Stomach smooth muscle (tissue), 2 donors: ENCODE measurements around the gene SPATA32.
A peak's percentile ranks its signal among the peaks of the same experiment; 100 is the strongest.
"Not testable (repeated sequence)": the region's sequence is repeated elsewhere in the genome, so short reads cannot be mapped to it uniquely, and the experiment has no call there.

ENCODE experiments used
- H3K27ac ChIP-seq: one replicate; pipeline ENCODE4 v1.7.0; 2013; ENCODE audit warnings: mild to moderate bottlenecking, low read length, inconsistent platforms
- H3K27me3 ChIP-seq, 2 donors: one replicate each; pipeline ENCODE4 v1.7.0; 2013; ENCODE audit warnings: low read length in 2 of 2; ENCODE audit not compliant: insufficient read depth in 2 of 2, control insufficient read depth in 1 of 2
- H3K36me3 ChIP-seq, 2 donors: one replicate each; pipeline ENCODE4 v1.7.0; 2013; ENCODE audit warnings: low read length in 2 of 2; ENCODE audit not compliant: control insufficient read depth in 2 of 2, insufficient read depth in 2 of 2
- H3K4me1 ChIP-seq: one replicate; pipeline ENCODE4 v1.7.0; 2013; ENCODE audit warnings: low read length; ENCODE audit not compliant: control insufficient read depth, insufficient read depth
- H3K4me3 ChIP-seq, 2 donors: one replicate each; pipeline ENCODE4 v1.7.0; 2013; ENCODE audit warnings: low read length in 2 of 2
- H3K9ac ChIP-seq, 2 donors: one replicate each; pipeline ENCODE4 v1.7.0; 2013; ENCODE audit warnings: low read length in 2 of 2, mild to moderate bottlenecking in 1 of 2
- H3K9me3 ChIP-seq, 2 donors: one replicate each; pipeline ENCODE4 v1.7.0; 2013; ENCODE audit warnings: low read length in 2 of 2; ENCODE audit not compliant: control insufficient read depth in 2 of 2
- donor health status: healthy.
- donor health status: Pancreatic carcinoma.

The SPATA32 gene

DNA sequence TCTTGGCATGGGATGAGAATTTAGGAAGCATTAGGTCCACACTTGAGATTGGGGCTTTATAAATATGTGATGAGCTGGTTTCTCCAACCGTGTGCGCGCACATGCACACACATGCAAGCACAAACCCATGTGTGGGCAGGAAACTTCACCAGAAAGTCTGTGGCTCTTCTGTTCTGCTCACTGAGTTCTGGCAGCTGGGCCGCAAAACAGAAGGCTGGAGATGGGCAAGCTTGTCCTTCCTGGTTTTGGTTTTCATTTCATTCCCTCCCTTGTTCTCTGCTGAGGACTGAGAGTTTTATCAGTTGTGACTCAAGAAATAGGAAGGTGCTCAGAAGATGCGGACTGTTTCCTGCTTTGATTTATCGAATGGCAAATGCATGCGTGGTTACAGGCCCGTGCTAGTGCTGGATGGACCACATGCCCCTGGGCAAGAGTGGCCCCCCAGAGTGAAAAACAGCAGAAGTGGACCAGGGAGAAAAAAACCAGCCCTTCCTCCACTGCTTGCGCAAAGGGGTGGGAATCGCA lies 40.8 kb upstream of the SPATA32 start:
- peaks cover 62% of the 10 kb centered on the region for H3K4me1 ChIP-seq
- peak overlapping the region; percentile 75 for H3K27ac ChIP-seq
- H3K4me3 ChIP-seq, result peak overlapping the region in 1 of 2 donors; percentile 47

DNA sequence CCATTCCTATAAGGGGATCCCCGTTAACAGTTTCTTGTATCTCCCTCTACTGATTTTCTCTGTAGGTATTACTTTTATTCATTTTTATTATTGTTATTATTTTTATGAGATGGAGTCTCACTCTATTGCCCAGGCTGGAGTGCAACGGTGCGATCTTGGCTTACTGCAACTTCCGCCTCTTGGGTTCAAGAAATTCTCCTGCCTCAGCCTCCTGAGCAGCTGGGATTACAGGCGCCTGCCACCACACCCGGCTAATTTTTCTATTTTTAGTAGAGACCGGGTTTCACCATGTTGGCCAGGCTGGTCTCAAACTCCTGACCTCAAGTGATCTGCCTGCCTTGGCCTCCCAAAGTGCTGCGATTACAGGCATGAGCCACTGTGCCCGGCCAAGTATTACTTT lies 40.3 kb upstream of the SPATA32 start:
- not testable (repeated sequence) for H3K9me3 ChIP-seq, H3K27me3 ChIP-seq, H3K36me3 ChIP-seq, H3K4me3 ChIP-seq
- Histone ChIP-seq H3K4me1 (peaks cover 59% of the 10 kb centered on the region), H3K27ac (peak overlapping the region; percentile 75), H3K9ac (peak overlapping the region in 1 of 2 donors; percentile 35)

More for the DNA sequence above, 40.8 kb upstream of the SPATA32 start:
- Histone ChIP-seq H3K9ac (peak overlapping the region in 1 of 2 donors; percentile 35), H3K27me3 (no peaks in the 10 kb centered on the region), H3K9me3 (no peaks in the 10 kb centered on the region), H3K36me3 (peaks cover 0 to 3% of the 10 kb centered on the region in 2 donors)

DNA sequence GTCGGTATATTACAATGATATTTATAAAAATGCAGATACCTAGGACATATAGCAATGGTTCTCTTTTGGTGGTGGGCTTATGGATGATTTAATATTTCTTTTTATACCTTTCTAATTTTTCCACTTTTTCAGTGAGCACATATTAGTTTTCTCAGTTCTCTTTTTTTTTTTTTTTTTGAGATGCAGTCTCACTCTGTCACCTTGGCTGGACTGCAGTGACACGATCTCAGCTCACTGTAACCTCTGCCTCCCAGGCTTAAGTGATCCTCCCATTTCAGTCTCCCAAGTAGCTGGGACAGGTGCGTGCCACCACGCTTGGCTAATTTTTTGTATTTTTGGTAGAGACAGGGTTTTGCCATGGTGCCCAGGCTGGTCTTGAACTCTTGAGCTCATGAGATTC lies 39.8 kb upstream of the SPATA32 start:
- H3K9ac ChIP-seq, result no peak overlapping the region
- H3K36me3 ChIP-seq, result peaks cover 0 to 3% of the 10 kb centered on the region in 2 donors
- peak overlapping the region; percentile 75 for H3K27ac ChIP-seq
- H3K9me3 ChIP-seq, result no peaks in the 10 kb centered on the region
- H3K4me1 ChIP-seq, result peaks cover 61% of the 10 kb centered on the region
- H3K27me3 ChIP-seq, result no peaks in the 10 kb centered on the region
- no peak overlapping the region for H3K4me3 ChIP-seq

DNA sequence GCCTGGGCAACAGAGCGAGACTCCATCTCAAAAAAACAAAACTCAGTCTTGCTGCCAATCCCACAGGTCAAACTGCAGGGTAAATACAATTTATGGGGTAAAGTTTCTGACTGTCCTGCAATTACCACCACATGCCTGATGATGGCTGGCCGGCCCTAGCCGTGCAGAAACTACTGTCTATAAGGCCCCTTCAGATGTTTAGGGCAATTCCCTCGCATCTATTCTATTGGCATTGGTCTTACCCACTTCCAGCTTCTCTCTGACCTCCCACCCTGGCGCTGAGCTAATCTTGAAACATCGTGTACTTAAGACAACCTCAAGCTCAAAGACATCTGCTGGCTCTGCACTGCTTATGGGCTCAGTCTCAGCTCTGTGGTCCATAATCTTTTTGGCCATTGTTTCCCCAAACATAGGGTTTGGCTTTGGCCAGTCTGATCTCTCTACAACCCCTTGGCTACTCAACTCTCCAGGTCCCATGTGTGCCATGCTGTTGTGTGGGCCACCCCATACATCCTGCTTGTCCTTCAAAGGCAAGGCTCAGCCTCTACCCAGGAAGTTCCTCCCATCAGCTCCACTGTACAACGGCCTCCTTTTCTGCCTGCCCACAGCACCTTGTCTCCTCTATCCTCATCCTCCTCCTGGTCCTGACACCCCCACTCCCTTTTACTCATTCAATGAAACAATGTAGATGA lies 38.3 kb upstream of the SPATA32 start:
- Histone ChIP-seq H3K9me3 (no peaks in the 10 kb centered on the region), H3K4me3 (no peak overlapping the region), H3K27ac (peak overlapping the region; percentile 77), H3K9ac (no peak overlapping the region), H3K36me3 (peaks cover 0 to 3% of the 10 kb centered on the region in 2 donors), H3K27me3 (no peaks in the 10 kb centered on the region), H3K4me1 (peaks cover 62% of the 10 kb centered on the region)

DNA sequence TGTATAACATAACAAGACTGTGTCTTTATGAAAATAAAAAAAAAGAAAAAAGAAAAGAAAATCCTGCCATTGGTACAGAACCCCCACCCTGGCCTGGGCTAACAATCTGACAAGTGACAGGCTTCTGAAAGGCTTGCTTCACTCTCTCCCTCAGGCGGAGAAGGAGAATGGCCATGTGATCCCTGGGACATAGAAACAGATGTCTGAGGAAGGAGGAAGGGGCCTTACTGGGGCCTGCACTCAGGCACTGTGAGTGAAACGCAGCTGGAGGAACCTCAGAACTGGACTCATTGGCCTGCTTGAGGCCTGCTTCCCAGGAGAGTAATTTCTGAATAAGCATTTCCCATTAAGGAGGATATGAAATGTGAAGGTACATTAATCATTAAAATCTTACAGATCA lies 37.5 kb upstream of the SPATA32 start:
- Histone ChIP-seq H3K9me3 (no peaks in the 10 kb centered on the region), H3K9ac (peak overlapping the region; percentile 47 to 51), H3K4me3 (no peak overlapping the region), H3K27me3 (no peaks in the 10 kb centered on the region), H3K27ac (peak overlapping the region; percentile 77), H3K4me1 (peaks cover 66% of the 10 kb centered on the region), H3K36me3 (peaks cover 0 to 3% of the 10 kb centered on the region in 2 donors)

DNA sequence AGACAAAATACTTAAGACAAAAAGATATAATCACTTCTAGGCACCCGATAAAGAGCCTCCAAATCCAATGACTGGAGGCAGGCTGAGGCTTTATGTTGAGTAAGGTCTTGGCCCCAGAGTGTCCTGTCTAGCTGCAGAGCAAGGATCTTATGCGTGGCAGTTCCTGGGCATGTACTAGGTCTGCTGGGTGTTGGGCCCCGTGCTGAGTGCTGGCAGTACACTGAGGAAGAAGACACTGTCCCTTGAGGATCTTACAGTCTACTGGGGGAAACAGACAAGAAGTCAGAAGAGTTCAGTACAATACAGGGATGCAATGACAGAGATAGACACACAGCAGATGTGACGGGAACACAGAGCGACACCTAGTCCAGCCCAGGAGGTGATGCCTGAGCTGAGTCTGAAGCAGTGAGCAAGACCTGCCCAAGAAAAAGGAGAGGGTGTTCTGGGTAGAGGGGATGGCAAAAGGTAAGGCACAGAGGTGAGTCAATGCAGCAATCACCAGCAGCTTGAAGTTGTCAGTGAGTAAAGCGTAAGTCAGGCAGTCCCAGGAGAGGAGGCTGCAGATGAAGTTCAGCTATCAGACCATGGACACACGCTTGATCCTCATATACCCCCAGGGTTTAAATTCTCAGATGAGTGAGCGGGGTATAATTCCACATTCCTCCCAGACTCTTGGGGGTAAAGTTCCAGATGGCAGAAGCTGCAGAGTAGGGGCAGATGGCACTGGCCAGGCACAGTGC lies 36.8 kb upstream of the SPATA32 start:
- H3K9ac ChIP-seq, result peak overlapping the region; percentile 47 to 51
- peaks cover 0 to 3% of the 10 kb centered on the region in 2 donors for H3K36me3 ChIP-seq
- peak overlapping the region; percentile 77 for H3K27ac ChIP-seq
- H3K4me3 ChIP-seq, result peak overlapping the region in 1 of 2 donors; percentile 17
- no peaks in the 10 kb centered on the region for H3K9me3 ChIP-seq
- H3K27me3 ChIP-seq, result no peaks in the 10 kb centered on the region
- H3K4me1 ChIP-seq, result peaks cover 72% of the 10 kb centered on the region

DNA sequence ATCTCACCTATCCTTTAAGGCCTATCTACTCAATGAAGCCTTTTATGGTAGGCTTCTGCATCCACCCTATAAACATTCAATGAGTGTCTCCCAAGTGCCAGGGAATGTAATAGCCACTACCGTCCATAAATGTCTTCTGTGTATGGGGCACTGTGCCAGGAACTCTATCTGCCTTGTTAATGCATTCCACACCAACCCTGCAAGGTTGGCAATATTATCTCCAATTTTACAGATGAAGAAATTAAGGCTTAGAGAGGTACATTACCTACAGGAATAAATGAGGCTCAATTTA lies 34.9 kb upstream of the SPATA32 start:
- Histone ChIP-seq H3K4me3 (peak overlapping the region in 1 of 2 donors; percentile 29), H3K4me1 (peaks cover 79% of the 10 kb centered on the region), H3K27ac (peak overlapping the region; percentile 96), H3K36me3 (peaks cover 0 to 3% of the 10 kb centered on the region in 2 donors), H3K27me3 (no peaks in the 10 kb centered on the region), H3K9me3 (no peaks in the 10 kb centered on the region), H3K9ac (peak overlapping the region; percentile 47 to 54)

DNA sequence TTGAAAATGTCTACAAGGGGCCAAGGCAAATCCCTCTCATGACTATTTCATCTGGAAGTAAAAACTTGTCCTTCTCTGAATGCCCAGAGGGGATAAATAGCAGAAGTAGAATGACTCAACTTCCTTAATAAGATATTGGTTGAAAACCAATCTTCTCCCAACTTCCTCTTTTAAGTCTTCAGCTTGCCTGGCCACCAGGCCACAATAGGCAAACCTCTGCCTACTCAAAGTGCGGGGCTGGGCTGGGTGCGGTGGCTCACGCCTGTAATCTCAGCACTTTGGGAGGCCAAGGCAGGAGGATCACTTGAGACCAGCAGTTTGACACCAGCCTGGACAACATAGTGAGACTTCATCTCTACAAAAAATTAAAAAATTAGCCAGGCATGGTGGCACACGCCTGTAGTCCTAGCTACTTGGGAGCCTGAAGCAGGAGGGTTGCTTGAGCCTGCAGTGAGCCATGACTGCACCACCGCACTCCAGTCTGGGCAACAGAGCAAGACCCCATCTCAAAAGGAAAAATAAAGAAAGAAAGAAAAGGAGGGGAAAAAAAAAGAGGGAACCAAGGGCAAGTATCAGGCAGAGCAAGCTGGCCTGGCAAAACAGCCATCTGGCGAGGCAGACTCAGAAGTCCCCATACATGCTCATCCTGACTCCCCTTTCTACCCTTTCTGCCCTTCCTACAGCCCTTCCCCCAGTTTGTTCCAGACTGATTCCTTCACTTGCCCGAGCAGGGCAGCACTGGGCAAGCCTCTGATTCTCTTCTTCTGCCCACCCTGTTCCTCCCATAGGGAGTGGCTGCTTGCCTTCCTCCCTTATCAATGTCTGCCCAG lies 34.3 kb upstream of the SPATA32 start:
- Histone ChIP-seq H3K9me3 (no peaks in the 10 kb centered on the region), H3K9ac (peak overlapping the region; percentile 47 to 54), H3K36me3 (peaks cover 0 to 3% of the 10 kb centered on the region in 2 donors), H3K4me1 (peaks cover 85% of the 10 kb centered on the region), H3K4me3 (peak overlapping the region; percentile 25 to 29), H3K27ac (peak overlapping the region; percentile 96), H3K27me3 (no peaks in the 10 kb centered on the region)

DNA sequence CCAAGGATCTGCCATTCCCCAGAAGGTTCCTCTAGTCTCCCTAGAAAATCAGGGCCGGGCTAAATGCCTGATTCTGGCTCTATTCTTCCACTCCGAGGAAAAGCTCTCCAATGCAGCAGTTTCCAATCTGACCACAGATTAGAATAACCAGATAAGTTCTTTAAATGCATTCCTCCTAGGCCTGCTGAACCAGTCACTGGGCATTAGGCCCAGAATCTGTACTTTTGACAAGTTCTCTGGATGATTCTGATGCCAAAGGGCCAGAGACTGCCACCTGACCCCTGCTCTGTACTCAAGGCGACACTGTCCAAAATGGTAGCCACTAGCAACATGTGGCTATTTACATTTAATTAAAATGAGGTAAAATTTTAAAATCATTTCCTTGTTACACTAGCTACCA lies 32.6 kb upstream of the SPATA32 start:
- peaks cover 8 to 13% of the 10 kb centered on the region in 2 donors for H3K36me3 ChIP-seq
- H3K27ac ChIP-seq, result peak overlapping the region; percentile 96
- H3K9ac ChIP-seq, result peak overlapping the region; percentile 42 to 62
- H3K4me3 ChIP-seq, result peak overlapping the region in 1 of 2 donors; percentile 47
- H3K9me3 ChIP-seq, result no peaks in the 10 kb centered on the region
- no peaks in the 10 kb centered on the region for H3K27me3 ChIP-seq
- H3K4me1 ChIP-seq, result peaks cover 91% of the 10 kb centered on the region

DNA sequence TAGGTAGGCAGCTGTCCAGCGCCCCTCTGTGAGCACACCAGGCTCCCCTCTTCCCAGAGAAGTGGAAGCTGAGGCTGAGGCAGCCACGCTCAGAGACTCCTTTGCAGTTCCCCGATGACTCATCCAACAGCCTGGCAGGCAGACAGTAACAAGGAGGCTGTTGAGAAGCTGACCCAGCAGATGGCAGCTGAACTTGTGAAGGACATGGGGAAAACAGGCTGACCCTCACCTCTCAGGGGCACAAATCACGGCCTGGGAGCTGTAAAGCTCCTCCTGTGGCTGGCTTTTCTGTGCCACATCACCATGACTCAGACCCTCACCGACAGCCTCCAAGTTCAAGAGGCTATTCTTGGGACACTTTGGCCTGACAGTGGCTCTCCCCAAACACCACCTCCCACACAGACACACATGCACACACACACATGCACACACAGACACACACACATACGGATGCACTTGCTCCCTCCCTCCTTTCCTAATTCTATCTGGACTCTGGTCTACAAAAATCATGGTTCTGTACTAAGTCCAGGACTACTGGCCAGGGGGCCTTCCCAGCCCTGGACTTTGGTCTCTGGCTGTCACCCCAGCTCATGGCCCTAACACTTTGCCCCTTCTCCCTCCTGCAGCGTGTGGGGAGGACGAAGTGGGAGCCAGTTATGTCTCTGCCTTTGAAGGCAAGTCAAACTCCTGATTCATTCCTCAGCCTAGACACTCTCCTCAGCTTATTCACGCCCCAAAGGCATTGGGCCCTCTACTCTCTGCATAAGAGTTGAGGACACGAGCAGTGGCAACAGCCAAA lies 31.7 kb upstream of the SPATA32 start:
- Histone ChIP-seq H3K36me3 (peaks cover 8 to 10% of the 10 kb centered on the region in 2 donors), H3K4me3 (peak overlapping the region; percentile 20 to 47), H3K4me1 (peaks cover 91% of the 10 kb centered on the region), H3K27me3 (no peaks in the 10 kb centered on the region), H3K9ac (peak overlapping the region; percentile 62 to 68), H3K9me3 (no peaks in the 10 kb centered on the region), H3K27ac (peak overlapping the region; percentile 96)
